Measurements from ENCODE around the gene CARS2.
"Not testable (repeated sequence)": the region's sequence is repeated elsewhere in the genome, so short reads cannot be mapped to it uniquely, and the experiment has no call there.

Gene CARS2

DNA sequence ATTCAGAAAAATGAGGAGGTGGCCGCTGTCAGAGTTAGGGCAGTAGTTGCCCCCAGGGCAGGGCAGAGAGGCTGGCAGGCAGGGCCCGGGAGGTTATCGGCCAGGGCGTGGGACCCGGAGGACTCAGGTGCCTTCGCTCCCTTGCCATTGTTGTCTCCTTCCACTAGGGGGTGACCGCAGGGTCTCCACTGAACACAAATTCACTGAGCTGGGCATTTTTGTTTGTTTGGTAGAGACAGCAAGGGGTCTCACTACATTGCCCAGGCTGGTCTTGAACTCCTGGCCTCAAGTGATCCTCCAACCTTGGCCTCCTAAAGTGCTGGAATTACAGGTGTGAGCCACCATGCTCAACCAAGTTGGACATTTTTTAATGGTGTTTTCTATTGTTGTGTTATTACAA lies 25.1 kb downstream of the CARS2 start:
- peak; percentile 38 for TF ChIP-seq CTCF (IDR thresholded peaks at IDR 0.05; ENCODE audit: insufficient read depth, low read depth, low read length, missing control alignments)
- no peak overlapping the region for H3K4me3 ChIP-seq (ENCODE audit: low read length)
- DNase-seq (ENCODE audit: low read depth): peak; percentile 18

DNA sequence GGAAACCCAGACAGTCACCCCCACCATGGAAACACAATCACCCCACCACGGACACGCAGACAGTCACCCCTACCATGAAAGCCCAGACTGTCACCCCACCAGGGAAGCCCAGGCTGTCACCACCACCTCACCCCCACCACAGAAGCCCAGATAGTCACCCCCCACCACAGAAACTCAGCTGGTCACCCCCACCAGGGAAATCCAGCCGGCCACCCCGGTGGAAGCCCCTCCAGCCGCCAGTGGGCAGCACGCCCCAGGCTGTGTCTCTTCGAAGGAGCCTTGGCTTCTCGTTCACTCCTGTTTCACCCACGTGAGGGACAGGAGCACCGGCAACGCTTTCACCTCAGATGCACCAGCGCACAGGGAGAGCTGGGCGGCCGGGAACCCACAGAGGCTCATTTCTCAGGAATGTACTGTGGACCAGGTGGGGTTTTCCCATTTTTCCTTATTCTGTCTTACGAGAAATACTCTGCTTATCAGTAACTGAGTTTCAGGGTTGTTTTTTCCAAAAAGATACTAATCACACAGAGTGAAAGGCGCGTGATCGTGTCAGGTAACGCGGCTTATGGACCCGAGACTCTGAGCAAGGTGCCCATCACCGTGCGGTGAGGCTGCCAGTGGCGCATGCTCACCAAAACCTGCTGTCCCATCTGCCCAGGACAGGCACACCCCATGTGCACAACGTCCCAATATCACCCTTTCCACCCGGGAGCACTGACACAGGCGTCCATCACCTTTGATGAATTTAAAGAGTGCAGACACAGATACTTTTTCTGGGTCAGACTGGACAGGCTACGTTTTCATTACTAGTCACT lies 28.0 kb downstream of the CARS2 start:
- DNase-seq (ENCODE audit: low read depth): no peak
- no peak for TF ChIP-seq CTCF (IDR thresholded peaks at IDR 0.05; ENCODE audit: insufficient read depth, low read depth, low read length, missing control alignments)
- H3K4me3 ChIP-seq (ENCODE audit: low read length): no peak overlapping the region

DNA sequence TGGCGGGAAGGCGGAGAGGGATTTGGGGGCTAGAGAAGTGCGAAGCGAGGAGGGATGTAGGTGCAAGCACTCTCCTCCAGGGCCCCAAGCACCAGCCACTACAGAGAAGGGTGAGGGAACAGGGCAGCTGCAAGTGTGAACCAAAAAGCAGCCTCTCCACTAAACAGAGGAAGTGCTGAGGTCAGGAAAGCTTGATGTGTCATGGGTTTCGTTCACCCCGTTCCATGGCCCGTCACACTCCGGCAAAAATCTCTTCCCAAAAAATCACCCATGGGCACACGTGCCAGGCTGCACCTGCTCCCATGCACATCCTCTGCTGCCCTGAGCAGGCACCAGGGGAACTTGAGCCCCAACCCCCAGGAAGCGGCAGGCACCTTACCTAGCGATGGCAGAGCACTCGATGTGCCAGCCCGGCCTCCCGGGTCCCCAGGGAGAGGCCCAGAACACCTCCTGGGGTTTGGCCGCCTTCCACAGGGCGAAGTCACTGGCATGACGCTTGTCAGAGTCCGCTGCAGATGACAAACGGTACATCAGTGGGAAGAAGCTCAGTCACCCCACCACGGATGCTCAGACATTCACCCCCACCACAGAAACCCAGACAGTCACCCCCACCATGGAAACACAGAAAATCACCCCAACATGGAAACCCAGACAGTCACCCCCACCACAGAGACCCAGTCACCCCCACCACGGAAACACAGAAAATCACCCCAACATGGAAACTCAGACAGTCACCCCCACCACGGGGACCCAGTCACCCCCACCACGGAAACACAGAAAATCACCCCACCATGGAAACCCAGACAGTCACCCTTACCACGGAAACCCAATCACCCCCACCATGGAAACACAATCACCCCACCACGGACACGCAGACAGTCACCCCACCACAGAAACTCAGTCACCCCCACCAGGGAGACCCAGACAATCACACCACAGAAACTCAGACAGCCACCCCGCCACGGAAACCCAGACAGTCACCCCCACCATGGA lies 29.0 kb downstream of the CARS2 start:
- no peak overlapping the region for H3K4me3 ChIP-seq (ENCODE audit: low read length)
- no peak for TF ChIP-seq CTCF (IDR thresholded peaks at IDR 0.05; ENCODE audit: insufficient read depth, low read depth, low read length, missing control alignments)
- DNase-seq (ENCODE audit: low read depth): no peak

- not testable (repeated sequence) for H3K4me3 ChIP-seq (ENCODE audit: low read length); DNase-seq (ENCODE audit: low read depth)
Measured at GRCh38 chr13:110669814-110670213, 36.1 kb downstream of the CARS2 start.

DNA sequence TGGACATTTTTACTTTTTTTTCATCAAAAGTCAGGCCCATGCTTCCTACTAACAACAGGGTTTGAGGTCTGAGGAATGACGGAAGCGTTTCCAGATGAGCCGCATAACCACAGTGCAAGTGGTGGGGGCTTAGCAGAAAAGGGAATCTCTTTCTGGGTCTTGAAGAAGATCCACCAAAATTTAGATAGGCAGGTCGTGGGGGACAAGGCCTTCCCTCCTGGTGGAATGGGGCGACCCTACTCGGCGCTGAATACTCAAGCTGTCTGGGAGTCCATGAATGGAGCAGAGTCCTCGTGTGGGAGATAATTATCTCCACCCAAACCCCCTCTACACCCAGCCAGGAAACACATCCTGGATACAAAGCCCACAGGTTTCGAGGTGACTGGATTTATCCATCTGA lies 36.9 kb downstream of the CARS2 start:
- TF ChIP-seq CTCF (IDR thresholded peaks at IDR 0.05; ENCODE audit: insufficient read depth, low read depth, low read length, missing control alignments): no peak
- DNase-seq (ENCODE audit: low read depth): no peak
- no peak overlapping the region for H3K4me3 ChIP-seq (ENCODE audit: low read length)

- DNase-seq (ENCODE audit: low read depth): no peak
- no peak overlapping the region for H3K4me3 ChIP-seq (ENCODE audit: low read length)
- TF ChIP-seq CTCF (IDR thresholded peaks at IDR 0.05; ENCODE audit: insufficient read depth, low read depth, low read length, missing control alignments): no peak
Measured at GRCh38 chr13:110666255-110666533, 39.7 kb downstream of the CARS2 start.

GRCh38 chr13:110665491-110666254 lies 40.2 kb downstream of the CARS2 start:
- H3K4me3 ChIP-seq (ENCODE audit: low read length): no peak overlapping the region
- TF ChIP-seq CTCF (IDR thresholded peaks at IDR 0.05; ENCODE audit: insufficient read depth, low read depth, low read length, missing control alignments): no peak
- DNase-seq (ENCODE audit: low read depth): no peak

All from epithelial cell of esophagus (primary cell).